GM12878 (cell line): ENCODE data around the gene NOVA2. TPM values are rescaled to one million over a fixed set of nuclear protein-coding genes. Genes with fewer than 3 reads are reported as not detected.
A peak's percentile ranks its signal among the peaks of the same experiment; 100 is the strongest.

Experiments
- ATAC-seq: fragments of 200-7000 bp; cut with Tn5 transposase; 3 replicates; pipeline ENCODE4 v1.9.1; 2020; ENCODE audit warnings: mild to moderate bottlenecking, moderate library complexity
- BruUV-seq: library from RNA; stranded (reverse); fragments of 400-500 nt; replicated peaks from 2 replicates; lab custom pipeline; 2021; lab: Mats Ljungman, UMichigan
- CTCF ChIA-PET: fragments of 300-600 bp; sonication (Branson Sonifier 250); formaldehyde crosslinking; extraction: SDS; loops from one replicate; lab custom pipeline; 2021; ENCODE audit warnings: inconsistent platforms; lab: Yijun Ruan, JAX
- POLR2A ChIA-PET: fragments of 350-600 bp; formaldehyde crosslinking; extraction: SDS; loops from one replicate; lab custom pipeline; 2021; ENCODE audit warnings: inconsistent platforms; lab: Charles Lee
- RAD21 ChIA-PET: fragments of 300-600 bp; sonication (Branson Sonifier 250); formaldehyde crosslinking; loops from one replicate; lab custom pipeline; 2023; ENCODE audit warnings: antibody characterized with exemption; ENCODE audit not compliant: unreplicated experiment; lab: Charles Lee
- SMC1A ChIA-PET: fragments of 300-600 bp; sonication (Branson Sonifier 250); formaldehyde crosslinking; loops from one replicate; lab custom pipeline; 2023; ENCODE audit not compliant: unreplicated experiment, uncharacterized antibody; lab: Charles Lee
- DNase-seq: peaks from one replicate; pipeline ENCODE4 v3.0.0-alpha.2; 2011; ENCODE audit warnings: low read depth, low spot score
- FAIRE-seq: peaks from 3 replicates; lab custom pipeline; 2011; peaks lifted over from hg19 to GRCh38; lab: Jason Lieb, UNC
- H2AFZ ChIP-seq: 2 replicates; pipeline ENCODE4 v1.6.0; 2011; ENCODE audit warnings: low read depth, low read length, control low read depth; ENCODE audit not compliant: control insufficient read depth
- H3K27ac ChIP-seq: 2 replicates; pipeline ENCODE4 v1.5.1; 2011; ENCODE audit warnings: control low read depth; ENCODE audit not compliant: control insufficient read depth, insufficient read depth
- H3K27me3 ChIP-seq, 2 experiments: replicated peaks in 1 of 2; 2 replicates each; pipeline versions ENCODE4 v1.6.0 to v1.6.1; 2011; ENCODE audit warnings: low read length in 1 of 2; ENCODE audit not compliant: control insufficient read depth in 2 of 2, insufficient read depth in 2 of 2
- H3K36me3 ChIP-seq, 2 experiments: 2 replicates each; pipeline ENCODE4 v1.5.1; 2011; ENCODE audit warnings: low read length in 1 of 2; ENCODE audit not compliant: control insufficient read depth in 2 of 2, insufficient read depth in 2 of 2
- H3K4me1 ChIP-seq: 2 replicates; pipeline ENCODE4 v1.6.1; 2011; ENCODE audit warnings: mild to moderate bottlenecking, low read length, moderate library complexity, mixed read lengths; ENCODE audit not compliant: control insufficient read depth, insufficient read depth
- H3K4me2 ChIP-seq: 2 replicates; pipeline ENCODE4 v1.6.0; 2011; ENCODE audit warnings: control low read depth; ENCODE audit not compliant: control insufficient read depth, insufficient read depth
- H3K4me3 ChIP-seq: fragments of 200-600 bp; sonication (generic); 2 replicates; pipeline ENCODE4 v1.5.1; 2016
- H3K79me2 ChIP-seq: 2 replicates; pipeline ENCODE4 v1.6.0; 2011; ENCODE audit warnings: low read length; ENCODE audit not compliant: control insufficient read depth, insufficient read depth
- H3K9ac ChIP-seq: 2 replicates; pipeline ENCODE4 v1.8.0; 2011; ENCODE audit warnings: low read length, control low read depth, mixed read lengths; ENCODE audit not compliant: control insufficient read depth, insufficient read depth
- H3K9me3 ChIP-seq: replicated peaks from 3 replicates; pipeline ENCODE4 v1.5.1; 2011; ENCODE audit warnings: mild to moderate bottlenecking, low read length; ENCODE audit not compliant: control insufficient read depth, insufficient read depth
- H4K20me1 ChIP-seq: 2 replicates; pipeline ENCODE4 v1.6.0; 2011; ENCODE audit not compliant: control insufficient read depth, insufficient read depth
- BACH1 ChIP-seq: fragments of 450-650 bp; IDR thresholded peaks from 2 replicates; pipeline ENCODE4 v1.6.1; 2017; ENCODE audit warnings: mild to moderate bottlenecking, borderline replicate concordance
- BHLHE40 ChIP-seq, 2 experiments: fragments of 450-650 bp in 1 of 2; IDR thresholded peaks; 2 replicates each; pipeline ENCODE4 v1.6.1; 2011 to 2017; ENCODE audit warnings: low read depth in 2 of 2, borderline replicate concordance in 1 of 2, improper control_type of control experiment in 1 of 2, low read length in 1 of 2, mild to moderate bottlenecking in 1 of 2
- CBFB ChIP-seq: IDR thresholded peaks from 2 replicates; pipeline ENCODE4 v1.6.1; 2016; ENCODE audit warnings: antibody characterized with exemption, low read depth
- CBX3 ChIP-seq: fragments of 200-600 bp; sonication (generic); IDR thresholded peaks from 2 replicates; pipeline ENCODE4 v1.6.1; 2016; ENCODE audit warnings: low read depth, borderline replicate concordance
- CEBPB ChIP-seq, 2 experiments: fragments of 150-350 bp in 1 of 2; IDR thresholded peaks; 2 replicates each; pipeline ENCODE4 v1.6.1; 2012 to 2014; ENCODE audit warnings: low read depth in 2 of 2, low read length in 2 of 2, borderline replicate concordance in 1 of 2, inconsistent platforms in 1 of 2
- KLF5 ChIP-seq: fragments of 450-650 bp; IDR thresholded peaks from 2 replicates; pipeline ENCODE4 v1.6.1; 2014; ENCODE audit warnings: mild to moderate bottlenecking; ENCODE audit not compliant: partially characterized antibody
- POLR2A ChIP-seq: IDR thresholded peaks from 2 replicates; pipeline ENCODE4 v1.6.1; 2011; ENCODE audit warnings: low read depth, mild to moderate bottlenecking, low read length
- SMC3 ChIP-seq: IDR thresholded peaks from 2 replicates; pipeline ENCODE4 v1.6.1; 2011; ENCODE audit warnings: low read length, improper control_type of control experiment, borderline replicate concordance
- SPI1 ChIP-seq: IDR thresholded peaks from 2 replicates; pipeline ENCODE4 v1.6.1; 2011; ENCODE audit warnings: low read depth, mild to moderate bottlenecking, low read length, moderate library complexity, borderline replicate concordance; ENCODE audit not compliant: insufficient read depth
- STAT1 ChIP-seq: fragments of 450-650 bp; conservative IDR thresholded peaks from 2 replicates; pipeline ENCODE4 v1.6.1; 2014; ENCODE audit warnings: antibody characterized with exemption, mild to moderate bottlenecking
- WGBS: methylation state at CpG from one replicate; pipeline ENCODE4 v1.1.6; 2016; ENCODE audit warnings: low lambda C conversion rate; ENCODE audit not compliant: insufficient replicate concordance, insufficient coverage; ENCODE audit errors: missing lambda C conversion rate; 5-methylcytosine and 5-hydroxymethylcytosine counted together
- in situ Hi-C: fragments of 300-500 bp; cut with MboI; formaldehyde crosslinking; loops from 9 replicates; pipeline ENCODE4 v1.14.3; 2018; ENCODE audit warnings: mixed read lengths
- intact Hi-C: fragments of 100-400 bp; cut with micrococcal nuclease; formaldehyde crosslinking; loops from one replicate; pipeline ENCODE4 v1.14.2; 2022; ENCODE audit not compliant: unreplicated experiment
- polyA plus RNA-seq, 11 experiments: library from polyadenylated mRNA; depleted of rRNA in 4 of 11; unstranded in 6 of 11; stranded (reverse) in 5 of 11; fragments of >200 nt; fragmentation: Nextera tagmentation in 4 of 11; fragmentation: Illumina TruSeq in 1 of 11; extraction: Ambion mirVana in 4 of 11; extraction: Trizol in 1 of 11; gene quantifications; 1 replicate in 1 of 11; 2 replicates in 10 of 11; pipeline versions ENCODE4 v1.2.1 to v1.2.3, GENCODE V29; 2011 to 2016; ENCODE audit warnings: inconsistent platforms in 2 of 11, missing spikeins in 2 of 11, low read depth in 1 of 11
- total RNA-seq, 4 experiments: library from RNA; depleted of rRNA in 3 of 4; stranded (reverse); fragments of >200 nt in 3 of 4; fragmentation: Illumina TruSeq in 1 of 4; extraction: Trizol in 1 of 4; gene quantifications; 2 replicates each; pipeline versions ENCODE4 v1.2.1 to v1.2.3, GENCODE V29; 2013 to 2021
- TF ChIP-seq, protein P1 (sequence below): fragments of 450-650 bp; IDR thresholded peaks from 2 replicates; pipeline ENCODE4 v1.6.1; 2018; ENCODE audit warnings: borderline replicate concordance, mild to moderate bottlenecking; ENCODE audit not compliant: partially characterized antibody

Gene NOVA2
- total and polyA plus RNA-seq, 10 of the 15 experiments (the other 5 are each of a cell fraction or from before 2014, with no cell fraction given), result under 0.01 to 0.44 (median 0.03) TPM; not detected in 4

DNA sequence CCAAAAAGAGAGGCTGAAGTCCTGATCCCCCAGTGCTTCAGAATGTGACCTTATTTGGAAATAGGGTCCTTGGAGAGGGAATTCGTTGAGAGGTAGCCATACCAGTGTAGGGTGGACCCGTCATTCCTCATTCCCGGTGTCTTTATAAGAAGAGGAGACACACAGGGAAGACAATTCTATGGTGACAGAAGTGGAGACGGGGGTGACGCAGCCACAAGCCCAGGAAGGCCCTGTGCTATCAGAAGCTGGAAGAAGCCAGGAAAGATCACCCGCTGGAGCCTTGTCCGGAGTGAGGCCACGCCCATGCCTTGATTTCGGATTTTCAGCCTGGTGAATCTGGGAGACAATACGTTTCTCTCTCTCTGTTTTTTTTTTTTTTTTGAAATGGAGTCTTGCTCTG, 68.7 kb downstream of the NOVA2 start:
- H3K36me3 ChIP-seq, result no peaks in the 10 kb centered on the region; a peak in 1 of 4 replicates
- intact Hi-C loops, result no loop called here
- H4K20me1 ChIP-seq, result no peaks in the 10 kb centered on the region
- FAIRE-seq (no peak), ATAC-seq (no peak)
- no peak overlapping the region for H2AFZ ChIP-seq
- ChIA-PET RAD21 (no interaction called here), SMC1A (no interaction called here), POLR2A (interaction anchor here (0.6 kb wide), 1 partner anchor 1222 kb away, joined by 3 read pairs; no protein-coding TSS in a partner anchor), CTCF (no interaction called here)
- in situ Hi-C loops, result no loop called here
- H3K4me3 ChIP-seq, result no peak overlapping the region
- H3K9me3 ChIP-seq, result no peaks in the 10 kb centered on the region
- no peak overlapping the region for H3K27ac ChIP-seq
- no peak overlapping the region for H3K4me2 ChIP-seq
- no peak overlapping the region for H3K9ac ChIP-seq
- peaks cover 8% of the 10 kb centered on the region for H3K79me2 ChIP-seq
- peaks cover 10% of the 10 kb centered on the region for H3K4me1 ChIP-seq
- TF ChIP-seq CEBPB (IDR thresholded peaks at IDR 0.05; ENCODE audit: borderline replicate concordance in 1 of 2, low read depth in 2 of 2, low read length in 2 of 2) (no peak), SPI1 (no peak)
- TF ChIP-seq, all 136 proteins: peak for 0
- DNase-seq, result no peak
- no peaks in the 10 kb centered on the region for H3K27me3 ChIP-seq
- WGBS, result 57% methylated on average over 10 of the region's 10 CpGs
- no TSS peak for BruUV-seq

DNA sequence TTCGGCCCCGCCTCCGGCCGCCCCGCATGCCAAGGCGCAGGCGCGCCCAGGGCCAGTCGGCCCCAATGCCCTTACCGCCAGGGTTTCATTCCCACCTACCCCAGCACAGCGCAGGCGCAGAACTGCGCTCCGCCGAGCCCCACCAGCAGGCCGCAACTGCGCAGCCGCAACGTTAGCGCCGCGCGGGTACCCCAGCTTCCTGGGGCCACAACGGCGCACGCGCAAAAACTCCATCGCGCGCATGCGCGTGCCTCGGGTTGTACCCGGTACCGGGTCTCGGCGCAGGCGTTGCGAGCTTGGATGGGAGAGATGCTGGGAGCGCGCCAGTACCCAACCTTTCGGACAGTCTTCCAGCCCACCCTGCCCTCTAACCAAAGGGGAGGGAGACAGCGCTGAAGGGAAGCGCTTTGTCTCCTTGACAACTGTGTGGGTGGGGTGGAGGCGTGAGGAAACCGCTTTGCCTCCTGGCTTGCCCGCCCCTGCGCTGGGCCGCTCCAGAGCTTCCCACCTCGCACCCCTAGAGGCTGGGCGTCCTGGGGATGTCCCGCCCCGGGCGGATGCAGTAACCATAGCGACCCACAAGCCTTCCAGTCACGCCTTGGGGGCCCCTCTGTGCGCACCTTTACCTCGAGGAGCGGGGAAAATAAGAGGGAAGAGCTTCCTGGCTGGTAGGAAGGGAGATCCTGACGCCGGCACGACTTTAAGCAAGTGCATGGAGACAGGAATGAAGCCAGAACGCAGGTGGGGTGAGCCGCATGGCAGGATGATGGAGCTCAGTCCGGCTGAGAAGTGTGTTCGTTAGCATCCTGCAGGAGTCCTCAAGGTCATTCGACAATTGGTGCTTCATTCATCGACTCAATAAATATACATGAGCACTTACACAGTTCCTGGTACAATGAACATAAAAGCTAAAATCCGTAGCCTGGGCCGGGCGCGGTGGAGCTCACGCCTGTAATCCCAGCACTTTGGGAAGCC, 70.7 kb downstream of the NOVA2 start:
- peak overlapping the region; percentile 98 for H3K4me3 ChIP-seq
- in situ Hi-C loops, result no loop called here
- H3K9ac ChIP-seq, result peak overlapping the region; percentile 24; the same call in 1 of the 2 replicates
- WGBS, result 11% methylated on average over 63 of the region's 73 CpGs
- ChIA-PET CTCF (interaction anchor here (0.6 to 3.6 kb wide), 11 partner anchors 15 to 172 kb away, joined by 3 to 28 read pairs (median 4); partner anchors contain the start of genes FBXO46, FOXA3, IRF2BP1 and SIX5), SMC1A (interaction anchor here (0.6 to 1.9 kb wide), 7 partner anchors 14 to 92 kb away, joined by 3 to 9 read pairs (median 4); partner anchors contain the start of genes CCDC61, IRF2BP1 and SYMPK), RAD21 (interaction anchor here (1.1 to 2.3 kb wide), 7 partner anchors 11 to 133 kb away, joined by 4 to 26 read pairs (median 11); partner anchors contain the start of genes FOXA3, IRF2BP1, SIX5 and SYMPK), POLR2A (interaction anchor here (0.6 to 3.7 kb wide), 13 partner anchors 10 to 937 kb away, joined by 3 to 23 read pairs (median 6); partner anchors contain the start of genes CCDC61, FOXA3, IRF2BP1 and SIX5)
- peak; percentile 96 for DNase-seq
- peak overlapping the region; percentile 27; the same call in 1 of the 2 replicates for H3K27ac ChIP-seq
- TSS peak; percentile 78 for BruUV-seq
- H3K27me3 ChIP-seq, result no peaks in the 10 kb centered on the region
- FAIRE-seq, result peak; percentile 98
- H3K36me3 ChIP-seq, result no peaks in the 10 kb centered on the region; a peak in 1 of 4 replicates
- peak overlapping the region; percentile 95 for H2AFZ ChIP-seq
- peaks cover 8% of the 10 kb centered on the region for H3K79me2 ChIP-seq
- H3K4me1 ChIP-seq, result peaks cover 10% of the 10 kb centered on the region
- peak overlapping the region; percentile 90 for H3K4me2 ChIP-seq
- intact Hi-C loops, result loop anchor here (5.0 kb wide), 1 partner anchor 86 kb away; the partner anchor contains the start of gene RSPH6A
- ATAC-seq, result peak; percentile 92
- no peaks in the 10 kb centered on the region for H4K20me1 ChIP-seq
- H3K9me3 ChIP-seq, result no peaks in the 10 kb centered on the region
- TF ChIP-seq, protein P1, sequence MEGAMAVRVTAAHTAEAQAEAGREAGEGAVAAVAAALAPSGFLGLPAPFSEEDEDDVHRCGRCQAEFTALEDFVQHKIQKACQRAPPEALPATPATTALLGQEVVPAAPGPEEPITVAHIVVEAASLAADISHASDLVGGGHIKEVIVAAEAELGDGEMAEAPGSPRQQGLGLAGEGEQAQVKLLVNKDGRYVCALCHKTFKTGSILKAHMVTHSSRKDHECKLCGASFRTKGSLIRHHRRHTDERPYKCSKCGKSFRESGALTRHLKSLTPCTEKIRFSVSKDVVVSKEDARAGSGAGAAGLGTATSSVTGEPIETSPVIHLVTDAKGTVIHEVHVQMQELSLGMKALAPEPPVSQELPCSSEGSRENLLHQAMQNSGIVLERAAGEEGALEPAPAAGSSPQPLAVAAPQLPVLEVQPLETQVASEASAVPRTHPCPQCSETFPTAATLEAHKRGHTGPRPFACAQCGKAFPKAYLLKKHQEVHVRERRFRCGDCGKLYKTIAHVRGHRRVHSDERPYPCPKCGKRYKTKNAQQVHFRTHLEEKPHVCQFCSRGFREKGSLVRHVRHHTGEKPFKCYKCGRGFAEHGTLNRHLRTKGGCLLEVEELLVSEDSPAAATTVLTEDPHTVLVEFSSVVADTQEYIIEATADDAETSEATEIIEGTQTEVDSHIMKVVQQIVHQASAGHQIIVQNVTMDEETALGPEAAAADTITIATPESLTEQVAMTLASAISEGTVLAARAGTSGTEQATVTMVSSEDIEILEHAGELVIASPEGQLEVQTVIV, result peak; percentile 22
- TF ChIP-seq BHLHE40 (IDR thresholded peaks at IDR 0.05; ENCODE audit: borderline replicate concordance in 1 of 2, low read depth in 2 of 2, low read length in 1 of 2) (peak; percentile 19 to 48; a peak in 2 of 4 replicates), STAT1 (0 out of 2 replicates have a peak, but pooled peaks have one; percentile 64), SMC3 (0 out of 2 replicates have a peak, but pooled peaks have one; percentile 8), BACH1 (0 out of 2 replicates have a peak, but pooled peaks have one; percentile 30), KLF5 (peak; percentile 36), CBX3 (no peak), CBFB (0 out of 2 replicates have a peak, but pooled peaks have one; percentile 17), POLR2A (peak; percentile 84)
